GM23248 (cell line): ENCODE data around the gene CCS. TPM values are rescaled to one million over a fixed set of nuclear protein-coding genes. Genes with fewer than 3 reads are reported as not detected.

Experiments used
- DNase-seq: peaks from one replicate; pipeline ENCODE4 v3.0.0-alpha.2; 2015
- H2AFZ ChIP-seq: fragments of 200-600 bp; sonication (generic); 2 replicates; pipeline ENCODE4 v1.6.1; 2016; ENCODE audit warnings: antibody characterized with exemption
- H3F3A ChIP-seq: fragments of 200-600 bp; sonication (generic); 2 replicates; pipeline ENCODE4 v1.6.1; 2016; ENCODE audit warnings: mild to moderate bottlenecking, antibody characterized with exemption, mixed run types; ENCODE audit not compliant: insufficient read depth
- H3K27ac ChIP-seq: fragments of 200-600 bp; sonication (generic); 2 replicates; pipeline ENCODE4 v1.5.1; 2016; ENCODE audit warnings: mild to moderate bottlenecking
- H3K27me3 ChIP-seq: fragments of 200-600 bp; sonication (generic); replicated peaks from 2 replicates; pipeline ENCODE4 v1.6.1; 2016; ENCODE audit warnings: mild to moderate bottlenecking; ENCODE audit not compliant: insufficient read depth
- H3K36me3 ChIP-seq: fragments of 200-600 bp; sonication (generic); 2 replicates; pipeline ENCODE4 v1.6.1; 2016; ENCODE audit warnings: low read depth, mild to moderate bottlenecking
- H3K4me1 ChIP-seq: fragments of 200-600 bp; sonication (generic); 2 replicates; pipeline ENCODE4 v1.6.1; 2016; ENCODE audit warnings: mild to moderate bottlenecking; ENCODE audit not compliant: insufficient read depth
- H3K4me2 ChIP-seq: fragments of 200-600 bp; sonication (generic); one replicate; pipeline ENCODE4 v1.6.1; 2016; ENCODE audit warnings: mild to moderate bottlenecking; ENCODE audit not compliant: unreplicated experiment
- H3K4me3 ChIP-seq: fragments of 200-600 bp; sonication (generic); 2 replicates; pipeline ENCODE4 v1.5.1; 2016; ENCODE audit warnings: mild to moderate bottlenecking
- H3K79me2 ChIP-seq: fragments of 200-600 bp; sonication (generic); 2 replicates; pipeline ENCODE4 v1.6.1; 2016; ENCODE audit warnings: mild to moderate bottlenecking; ENCODE audit not compliant: insufficient read depth
- H3K9ac ChIP-seq: fragments of 200-600 bp; sonication (generic); 2 replicates; pipeline ENCODE4 v1.6.1; 2016; ENCODE audit warnings: mild to moderate bottlenecking
- H3K9me2 ChIP-seq: fragments of 200-600 bp; sonication (generic); 2 replicates; pipeline ENCODE4 v1.6.1; 2016; ENCODE audit warnings: mixed run types, mild to moderate bottlenecking, moderate library complexity; ENCODE audit not compliant: insufficient read depth
- H3K9me3 ChIP-seq: fragments of 200-600 bp; sonication (generic); one replicate; pipeline ENCODE4 v1.6.1; 2017; ENCODE audit warnings: low read depth
- H4K20me1 ChIP-seq: fragments of 200-600 bp; sonication (generic); 2 replicates; pipeline ENCODE4 v1.6.0; 2016; ENCODE audit not compliant: insufficient read depth
- EZH2 ChIP-seq: fragments of 200-600 bp; sonication (generic); IDR thresholded peaks from 2 replicates; pipeline ENCODE4 v1.6.1; 2018; ENCODE audit warnings: antibody characterized with exemption, mild to moderate bottlenecking; ENCODE audit not compliant: insufficient read depth, poor library complexity, severe bottlenecking
- EZH2phosphoT487 ChIP-seq: fragments of 200-600 bp; sonication (generic); IDR thresholded peaks from 2 replicates; pipeline ENCODE4 v1.6.1; 2018; ENCODE audit warnings: antibody characterized with exemption, moderate library complexity, mild to moderate bottlenecking, low read depth; ENCODE audit not compliant: insufficient read depth
- WGBS, 2 experiments: methylation state at CpG; one replicate each; pipeline ENCODE4 v1.1.6; 2015 to 2017; ENCODE audit warnings: low lambda C conversion rate in 2 of 2, low coverage in 1 of 2; ENCODE audit errors: missing lambda C conversion rate in 2 of 2; 5-methylcytosine and 5-hydroxymethylcytosine counted together
- in situ Hi-C: fragments of 300-500 bp; cut with MboI; formaldehyde crosslinking; loops from 2 replicates; pipeline ENCODE4 v1.15.0; 2020
- polyA plus RNA-seq: library from polyadenylated mRNA; unstranded; fragments of >200 nt; fragmentation: Nextera tagmentation; extraction: Ambion mirVana; gene quantifications from 2 replicates; pipeline ENCODE4 v1.2.1, GENCODE V29; 2016
- total RNA-seq: library from RNA; depleted of rRNA; stranded (reverse); fragments of >200 nt; shearing (Covaris generic); gene quantifications from 2 replicates; pipeline ENCODE4 v1.2.3, GENCODE V29; 2014

Gene CCS
- total and polyA plus RNA-seq, 2 experiments from 2014 or later: 28.0 to 44.2 TPM

DNA sequence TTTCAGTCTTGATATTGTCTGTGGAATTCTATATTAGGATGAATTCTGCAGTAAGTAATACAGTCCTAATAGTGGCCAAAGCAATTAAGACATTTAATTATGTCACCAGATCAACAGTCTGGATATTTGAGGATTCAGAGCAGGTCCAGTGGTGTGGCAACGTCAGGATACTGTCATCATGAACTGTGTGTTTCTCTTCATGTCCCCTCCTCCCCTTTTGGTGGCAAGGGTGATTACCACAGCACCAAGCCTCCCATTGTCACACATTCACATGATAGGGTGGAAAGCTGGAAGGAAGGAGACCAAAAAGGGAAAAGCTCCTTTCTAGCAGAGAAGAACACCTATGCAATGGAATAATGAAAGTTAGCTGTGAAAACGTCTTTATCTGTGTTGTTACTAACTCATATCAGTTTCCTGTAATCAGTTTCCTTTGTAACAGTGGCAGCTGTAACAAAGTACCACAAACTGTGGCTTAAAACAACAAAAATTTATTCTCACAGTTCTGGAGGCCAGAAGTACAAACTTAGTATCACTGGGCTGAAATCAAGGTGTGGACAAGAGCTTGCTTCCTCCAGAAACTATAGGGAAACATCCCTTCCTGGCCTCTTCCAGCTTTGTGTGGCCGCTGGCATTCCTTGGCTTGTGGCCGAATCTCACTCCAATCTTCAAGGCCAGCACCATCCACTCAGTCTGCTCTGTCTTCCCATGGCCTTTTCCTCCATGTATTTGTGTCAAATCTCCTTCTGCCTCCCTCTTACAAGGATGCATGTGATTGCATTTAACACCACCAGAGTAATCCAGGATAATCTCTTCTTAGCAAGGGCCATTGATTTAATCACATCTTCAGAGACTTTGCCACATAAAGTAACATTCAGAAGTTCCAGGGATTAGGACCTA lies 17.0 kb downstream of the CCS start:
- WGBS, 2 experiments: 82 to 89% methylated on average over 4 of the region's 4 CpGs
- in situ Hi-C loops: no loop called here
- Histone ChIP-seq H3F3A (peaks cover 24% of the 10 kb centered on the region), H3K9ac (no peak overlapping the region), H3K79me2 (peaks cover 3% of the 10 kb centered on the region), H3K27ac (no peak overlapping the region), H3K4me1 (peaks cover 17% of the 10 kb centered on the region), H4K20me1 (no peaks in the 10 kb centered on the region), H3K9me3 (no peaks in the 10 kb centered on the region), H2AFZ (no peak overlapping the region), H3K36me3 (no peaks in the 10 kb centered on the region), H3K9me2 (no peaks in the 10 kb centered on the region), H3K27me3 (no peaks in the 10 kb centered on the region), H3K4me2 (no peak overlapping the region), H3K4me3 (no peak overlapping the region)
- TF ChIP-seq EZH2 (no peak), EZH2phosphoT487 (no peak)
- DNase-seq: no peak

DNA sequence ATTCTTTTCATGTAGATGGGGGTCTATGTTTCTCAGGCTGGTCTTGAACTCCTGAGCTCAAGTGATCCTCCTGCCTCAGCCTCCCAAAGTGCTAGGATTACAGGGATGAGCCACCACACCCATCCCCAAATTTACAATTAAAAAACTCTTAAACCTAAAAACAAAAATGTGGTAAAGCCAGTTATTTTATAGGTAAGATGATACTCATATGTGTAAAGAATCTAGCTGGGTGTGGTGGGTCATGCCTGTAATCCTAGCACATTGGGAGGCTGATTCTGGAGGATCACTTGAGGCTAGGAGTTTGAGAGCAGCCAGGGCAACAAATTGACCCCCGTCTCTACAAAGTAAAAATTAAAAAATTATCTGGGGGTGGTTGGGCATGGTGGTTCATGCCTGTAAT lies 19.5 kb downstream of the CCS start:
- Histone ChIP-seq H2AFZ (no peak overlapping the region), H4K20me1 (no peaks in the 10 kb centered on the region; the same call in 1 of the 2 replicates), H3K9me3 (no peaks in the 10 kb centered on the region), H3K27me3 (no peaks in the 10 kb centered on the region), H3K4me1 (peaks cover 16% of the 10 kb centered on the region), H3K4me2 (no peak overlapping the region), H3K9ac (no peak overlapping the region), H3K27ac (no peak overlapping the region), H3F3A (peaks cover 17% of the 10 kb centered on the region), H3K36me3 (no peaks in the 10 kb centered on the region), H3K4me3 (no peak overlapping the region), H3K79me2 (peaks cover 19% of the 10 kb centered on the region), H3K9me2 (no peaks in the 10 kb centered on the region)
- WGBS, 2 experiments: 94 to 100% methylated on average over 1 of the region's 1 CpG
- TF ChIP-seq EZH2phosphoT487: no peak
- TF ChIP-seq EZH2: no peak
- no peak for DNase-seq
- in situ Hi-C loops: no loop called here

DNA sequence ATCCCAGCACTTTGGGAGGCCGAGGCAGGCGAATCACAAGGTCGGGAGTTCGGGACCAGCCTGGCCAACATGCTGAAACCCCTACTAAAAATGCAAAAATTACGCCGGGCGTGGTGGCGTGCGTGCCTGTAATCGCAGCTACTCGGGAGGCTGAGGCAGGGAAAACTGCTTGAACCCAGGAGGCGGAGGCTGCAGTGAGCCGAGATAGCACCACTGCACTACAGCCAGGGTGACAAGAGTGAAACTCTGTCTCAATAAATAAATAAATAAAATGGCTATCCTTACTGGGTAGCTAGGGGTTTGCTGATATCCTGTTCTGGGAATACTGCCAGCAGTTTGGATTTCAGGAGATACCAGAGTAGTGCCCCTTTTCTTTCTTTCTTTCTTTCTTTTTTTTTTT lies 21.1 kb downstream of the CCS start:
- Histone ChIP-seq H3K9me2 (no peaks in the 10 kb centered on the region), H3K4me2 (no peak overlapping the region), H3K9me3 (no peaks in the 10 kb centered on the region), H3K9ac (no peak overlapping the region), H3K27me3 (no peaks in the 10 kb centered on the region), H3K4me1 (peaks cover 15% of the 10 kb centered on the region), H4K20me1 (peaks cover 11% of the 10 kb centered on the region), H3K27ac (no peak overlapping the region), H3K79me2 (peaks cover 35% of the 10 kb centered on the region), H3K36me3 (no peaks in the 10 kb centered on the region), H2AFZ (no peak overlapping the region), H3F3A (peaks cover 23% of the 10 kb centered on the region), H3K4me3 (no peak overlapping the region)
- 95 to 97% methylated on average over 13 of the region's 13 CpGs for WGBS, 2 experiments
- in situ Hi-C loops: no loop called here
- TF ChIP-seq EZH2 (no peak), EZH2phosphoT487 (no peak)
- no peak for DNase-seq

DNA sequence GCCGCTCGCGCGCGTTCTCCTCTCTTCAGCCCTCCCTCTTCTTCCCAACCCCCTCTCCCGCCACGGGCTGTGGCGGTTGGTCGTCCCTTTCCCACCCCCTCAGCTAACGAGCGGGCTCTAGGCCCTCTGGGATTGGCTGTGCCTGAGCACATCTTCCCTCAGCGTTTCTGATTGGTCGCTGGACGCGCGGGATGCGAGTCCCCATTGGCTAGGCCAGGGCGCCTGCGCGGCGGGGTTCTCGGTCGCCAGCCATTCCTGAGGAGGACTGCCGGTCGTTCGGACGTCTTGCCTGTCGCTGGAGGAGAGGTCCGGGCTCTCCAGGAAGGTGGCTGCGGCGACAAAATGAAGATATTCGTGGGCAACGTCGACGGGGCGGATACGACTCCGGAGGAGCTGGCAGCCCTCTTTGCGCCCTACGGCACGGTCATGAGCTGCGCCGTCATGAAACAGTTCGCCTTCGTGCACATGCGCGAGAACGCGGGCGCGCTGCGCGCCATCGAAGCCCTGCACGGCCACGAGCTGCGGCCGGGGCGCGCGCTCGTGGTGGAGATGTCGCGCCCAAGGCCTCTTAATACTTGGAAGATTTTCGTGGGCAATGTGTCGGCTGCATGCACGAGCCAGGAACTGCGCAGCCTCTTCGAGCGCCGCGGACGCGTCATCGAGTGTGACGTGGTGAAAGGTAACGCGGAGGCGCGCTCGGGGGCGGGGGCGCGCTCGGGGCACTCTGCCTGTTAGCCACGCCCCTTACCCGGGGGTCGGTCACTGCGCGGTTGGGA lies 23.6 kb downstream of the CCS start, which contains the start of gene RBM14:
Gene RBM14 (plus strand): TSS at position 252 of the 776 bp plus-strand sequence. CDS start 91 bp downstream, at position 343.
- 0 to 2% methylated on average over 72 to 90 of the region's 90 CpGs for WGBS, 2 experiments
- H3K4me2 ChIP-seq: peak within 1 kb of the TSS; percentile 99
- in situ Hi-C loops: no loop called here
- peak within 1 kb of the TSS; percentile 86 for H2AFZ ChIP-seq
- peak within 1 kb of the TSS; percentile 96 for H3K9ac ChIP-seq
- no peaks in the 10 kb centered on the region for H3K36me3 ChIP-seq
- H3F3A ChIP-seq: peaks cover 29% of the 10 kb centered on the region
- peak within 1 kb of the TSS; percentile 89 for H3K4me3 ChIP-seq
- H3K9me2 ChIP-seq: no peaks in the 10 kb centered on the region
- peaks cover 60% of the 10 kb centered on the region for H3K79me2 ChIP-seq
- peak; percentile 100 for DNase-seq
- peak within 1 kb of the TSS; percentile 97 for H3K27ac ChIP-seq
- peaks cover 30% of the 10 kb centered on the region for H3K4me1 ChIP-seq
- peaks cover 15% of the 10 kb centered on the region for H4K20me1 ChIP-seq
- no peak for TF ChIP-seq EZH2phosphoT487
- no peak for TF ChIP-seq EZH2
- no peaks in the 10 kb centered on the region for H3K27me3 ChIP-seq
- no peaks in the 10 kb centered on the region for H3K9me3 ChIP-seq
